ENCODE data around the gene NUP98. TPM values are rescaled to one million over a fixed set of nuclear protein-coding genes. Genes with fewer than 3 reads are reported as not detected.

The NUP98 gene
- total and polyA plus RNA-seq, 10 of the 15 experiments (the other 5 are each of a cell fraction or from before 2014, with no cell fraction given): 21.7 to 108 (median 78.9) TPM

DNA sequence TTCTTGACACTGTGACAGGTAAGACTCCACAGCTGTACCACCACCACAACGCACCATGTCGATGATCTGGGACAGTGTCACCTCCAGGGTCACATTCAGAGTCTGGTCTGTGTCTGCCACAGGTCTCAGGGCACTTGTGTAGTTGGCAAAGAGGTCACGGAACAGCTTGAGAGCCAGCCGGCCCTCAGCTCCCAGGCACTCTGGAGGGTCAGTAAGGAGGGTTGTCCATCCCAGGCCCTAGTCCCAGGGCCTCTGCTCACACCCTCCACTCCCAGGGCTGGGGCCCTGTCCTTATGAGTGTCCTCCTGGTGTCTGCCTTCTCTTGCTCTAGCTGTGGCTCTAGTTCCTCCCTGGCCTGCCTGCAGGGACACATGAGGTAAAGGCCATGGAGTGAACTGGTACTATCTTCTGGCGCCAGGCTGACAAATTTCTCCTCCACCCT, 127.6 kb downstream of the NUP98 start (continued):
- TF ChIP-seq, protein P1, sequence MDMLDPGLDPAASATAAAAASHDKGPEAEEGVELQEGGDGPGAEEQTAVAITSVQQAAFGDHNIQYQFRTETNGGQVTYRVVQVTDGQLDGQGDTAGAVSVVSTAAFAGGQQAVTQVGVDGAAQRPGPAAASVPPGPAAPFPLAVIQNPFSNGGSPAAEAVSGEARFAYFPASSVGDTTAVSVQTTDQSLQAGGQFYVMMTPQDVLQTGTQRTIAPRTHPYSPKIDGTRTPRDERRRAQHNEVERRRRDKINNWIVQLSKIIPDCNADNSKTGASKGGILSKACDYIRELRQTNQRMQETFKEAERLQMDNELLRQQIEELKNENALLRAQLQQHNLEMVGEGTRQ (IDR thresholded peaks at IDR 0.05; ENCODE audit: borderline replicate concordance, low read depth, low read length): no peak
- TF ChIP-seq SMARCA5 (IDR thresholded peaks at IDR 0.05): no peak
- TF ChIP-seq HDAC2 (IDR thresholded peaks at IDR 0.05): no peak
- TF ChIP-seq SMAD5 (IDR thresholded peaks at IDR 0.05; ENCODE audit: low read depth): no peak
- TF ChIP-seq GABPA (IDR thresholded peaks at IDR 0.05; ENCODE audit: low read depth): no peak
- TF ChIP-seq REST (IDR thresholded peaks at IDR 0.05; ENCODE audit: low read depth, low read length): no peak
- TF ChIP-seq CBFB (IDR thresholded peaks at IDR 0.05; ENCODE audit: low read depth): no peak

GRCh38 chr11:3669128-3669527, 128.2 kb downstream of the NUP98 start:
- WGBS (ENCODE audit: insufficient coverage, insufficient replicate concordance, low lambda C conversion rate, missing lambda C conversion rate): 90% methylated on average over 7 of the region's 7 CpGs
- Histone ChIP-seq H3K4me3 (no peak overlapping the region), H3K9me3 (replicated peaks; ENCODE audit: control insufficient read depth, insufficient read depth, low read length) (no peaks in the 10 kb centered on the region), H3K4me2 (ENCODE audit: control insufficient read depth, insufficient read depth) (no peak overlapping the region), H3K36me3 (ENCODE audit: control insufficient read depth in 2 of 2, insufficient read depth in 2 of 2, low read length in 1 of 2) (peaks cover 9 to 17% of the 10 kb centered on the region in 2 experiments), H3K27me3 (replicated peaks in 1 of 2; ENCODE audit: control insufficient read depth in 2 of 2, insufficient read depth in 2 of 2, low read length in 1 of 2) (no peaks in the 10 kb centered on the region), H4K20me1 (ENCODE audit: control insufficient read depth, insufficient read depth) (no peaks in the 10 kb centered on the region), H3K4me1 (ENCODE audit: control insufficient read depth, insufficient read depth, low read length) (no peaks in the 10 kb centered on the region), H3K27ac (ENCODE audit: control insufficient read depth, insufficient read depth) (no peak overlapping the region), H3K79me2 (ENCODE audit: control insufficient read depth, insufficient read depth, low read length) (no peaks in the 10 kb centered on the region), H2AFZ (ENCODE audit: control insufficient read depth, low read depth, low read length) (no peak overlapping the region), H3K9ac (ENCODE audit: control insufficient read depth, insufficient read depth, low read length) (no peak overlapping the region)
- BruUV-seq (replicated peaks): no TSS peak
- CTCF ChIA-PET: interaction anchor here (1.4 kb wide), 1 partner anchor 140 kb away, joined by 3 read pairs; the partner anchor contains the start of gene PGAP2
- TF ChIP-seq ZBTB11 (CRISPR knock-in tag; IDR thresholded peaks at IDR 0.05): no peak
- no peak for TF ChIP-seq MYC (IDR thresholded peaks at IDR 0.05; ENCODE audit: insufficient read depth, insufficient read length, insufficient replicate concordance, low read length, severe bottlenecking)
- no peak for TF ChIP-seq TCF7 (IDR thresholded peaks at IDR 0.05; ENCODE audit: borderline replicate concordance)
- TF ChIP-seq RFX5 (IDR thresholded peaks at IDR 0.05; ENCODE audit: low read depth, low read length): no peak
- TF ChIP-seq MYB (IDR thresholded peaks at IDR 0.05; ENCODE audit: borderline replicate concordance, low read depth, low read length): no peak
- intact Hi-C loops (cut with micrococcal nuclease; ENCODE audit: unreplicated experiment) (no loop called here), in situ Hi-C loops (cut with MboI) (no loop called here)
- DNase-seq (ENCODE audit: low read depth, low spot score): no peak
- RAD21 ChIA-PET (ENCODE audit: unreplicated experiment): no interaction called here
- SMC1A ChIA-PET (ENCODE audit: uncharacterized antibody, unreplicated experiment): no interaction called here
- ATAC-seq: no peak
- POLR2A ChIA-PET: no interaction called here
- no peak for FAIRE-seq

Data from GM12878 (cell line).